PC-9 (cell line): ENCODE data around the gene SGCE.

ENCODE experiments used
- CTCF ChIP-seq: fragments of 200-600 bp; sonication (generic); conservative IDR thresholded peaks from 2 replicates; pipeline ENCODE4 v1.6.1; 2017; ENCODE audit warnings: mixed run types, antibody characterized with exemption, mild to moderate bottlenecking, moderate library complexity
- EZH2 ChIP-seq: fragments of 200-600 bp; sonication (generic); IDR thresholded peaks from 2 replicates; pipeline ENCODE4 v1.8.0; 2017; ENCODE audit warnings: antibody characterized with exemption, low read depth

- no peak for TF ChIP-seq CTCF
- TF ChIP-seq EZH2 = no peak
Measured at GRCh38 chr7:94580601-94581000, 75.3 kb downstream of the SGCE start.
